GM21528 (cell line): ENCODE measurements around the gene NCBP2.

ENCODE experiments used
- ATAC-seq: cut with Tn5 transposase; IDR thresholded peaks from one replicate; pipeline ENCODE4 v1.9.1; 2021; ENCODE audit warnings: mild to moderate bottlenecking, moderate library complexity; ENCODE audit not compliant: unreplicated experiment, low FRiP score

NCBP2 gene

DNA sequence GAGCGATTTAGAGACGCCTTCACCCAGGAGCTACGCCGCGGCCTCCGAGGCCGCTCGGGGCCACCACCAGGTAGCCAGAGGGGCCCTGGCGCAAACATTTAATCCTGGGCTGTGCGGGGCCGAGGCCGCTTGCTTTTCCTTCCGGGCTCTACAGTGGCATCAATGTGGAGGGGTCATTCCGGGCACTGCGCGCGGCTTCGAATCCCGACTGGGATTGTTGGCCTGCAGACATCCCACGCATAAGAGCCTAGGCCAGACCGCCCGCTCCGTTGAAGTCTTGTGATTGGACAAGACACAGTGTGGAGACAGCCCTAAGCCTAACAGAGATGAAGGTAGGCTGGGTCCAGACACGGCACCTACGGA lies 568 bp upstream of the NCBP2 start:
- peak; percentile 22 for ATAC-seq

DNA sequence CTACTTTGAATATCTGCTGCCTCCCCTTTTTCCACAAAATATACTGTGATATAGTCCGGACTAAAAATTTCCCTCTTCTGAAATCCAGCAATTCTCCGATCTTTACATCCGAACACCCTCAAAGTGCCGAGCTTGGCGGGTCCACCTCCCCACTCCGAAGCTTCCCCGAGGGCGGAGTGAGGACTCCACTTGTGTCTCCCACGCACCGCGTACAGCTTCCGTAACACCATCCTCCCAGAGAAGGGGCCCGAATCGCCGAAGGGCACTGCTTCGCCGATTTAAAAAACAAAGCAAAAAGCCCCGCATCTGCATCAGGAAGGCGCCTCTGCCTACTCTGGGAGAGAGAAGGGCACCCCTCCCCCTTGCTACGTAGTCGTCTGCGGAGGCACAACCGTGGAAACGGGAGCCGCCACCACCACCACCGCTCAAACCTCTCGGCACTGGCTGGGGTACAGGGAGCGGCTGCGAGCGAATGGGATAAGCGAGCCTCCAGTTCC lies 551 bp downstream of the NCBP2 start:
- peak; percentile 34 for ATAC-seq

DNA sequence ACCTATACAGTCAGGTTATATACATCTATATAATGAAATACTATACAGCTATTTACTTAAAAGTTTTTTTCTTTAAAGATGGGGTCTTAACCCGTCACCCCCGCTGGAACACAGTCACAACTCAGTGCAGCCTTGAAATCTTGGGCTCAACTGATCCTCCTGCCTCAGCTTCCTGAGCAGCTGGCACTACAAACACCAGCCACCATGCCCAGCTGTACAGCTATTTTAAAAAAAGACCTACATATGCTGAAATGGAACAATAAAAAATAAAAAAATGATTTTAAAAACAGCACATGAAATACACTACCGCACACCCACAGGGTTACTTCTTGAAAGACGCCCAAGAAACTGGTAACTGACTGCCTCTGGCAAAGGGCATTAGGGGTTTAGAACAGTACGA lies 3.8 kb downstream of the NCBP2 start:
- no peak for ATAC-seq

DNA sequence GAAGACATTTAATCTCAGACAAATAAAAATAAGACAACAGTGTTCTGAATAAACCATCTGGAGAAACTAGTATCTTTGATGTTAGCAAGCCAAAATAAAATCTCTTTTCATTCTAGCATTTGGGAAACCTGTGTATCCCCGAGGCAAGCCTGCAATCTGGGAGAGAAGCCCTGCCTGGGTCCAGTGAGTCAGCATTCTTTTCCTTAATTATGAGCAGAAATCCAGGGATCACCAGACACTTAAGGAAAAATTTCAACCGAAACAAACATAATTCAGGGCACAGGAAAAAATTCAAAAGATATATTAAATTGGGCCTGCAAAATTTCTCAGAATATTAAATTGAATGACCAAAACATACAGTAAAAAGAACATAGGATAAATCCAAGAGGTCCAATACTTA lies 4.2 kb downstream of the NCBP2 start:
- ATAC-seq, result no peak

DNA sequence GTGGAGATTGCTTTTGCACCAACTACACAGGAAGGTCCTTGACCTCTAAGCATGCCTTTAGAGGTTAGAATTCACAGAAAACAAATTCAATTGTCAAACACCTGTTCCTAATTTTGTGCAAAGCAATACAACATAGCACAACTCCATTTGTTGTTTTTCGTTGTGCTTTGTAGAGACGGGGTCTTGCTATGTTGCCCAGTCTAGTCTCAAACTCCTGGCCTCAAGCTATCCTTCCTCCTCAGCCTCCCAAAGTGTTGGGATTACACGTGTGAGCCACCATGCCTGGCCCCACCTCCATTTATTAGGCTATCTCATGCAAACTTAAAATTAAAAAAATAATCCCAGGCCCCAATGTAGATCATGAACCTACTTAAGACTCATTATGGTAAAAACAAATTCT lies 6.0 kb downstream of the NCBP2 start:
- ATAC-seq, result no peak

DNA sequence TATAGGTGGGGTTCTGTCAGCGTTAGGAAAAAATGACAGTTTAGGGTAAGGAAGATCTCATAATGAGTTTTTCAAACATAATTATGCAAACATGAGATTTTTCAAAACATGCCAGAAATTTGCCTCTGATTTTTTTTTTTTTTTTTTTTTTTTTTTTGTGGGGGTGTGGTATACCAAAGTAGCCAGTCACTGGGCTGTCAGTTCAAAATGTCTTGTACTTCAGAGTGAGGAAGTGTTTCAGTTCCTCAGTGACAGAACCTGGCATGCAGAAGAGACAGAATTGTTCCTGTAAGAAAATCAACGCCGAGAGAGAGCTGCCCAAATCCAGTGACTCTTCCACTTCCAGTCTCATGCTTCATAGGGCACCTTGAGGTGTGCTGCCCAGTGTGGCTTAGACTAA lies 9.7 kb downstream of the NCBP2 start:
- ATAC-seq, result no peak

DNA sequence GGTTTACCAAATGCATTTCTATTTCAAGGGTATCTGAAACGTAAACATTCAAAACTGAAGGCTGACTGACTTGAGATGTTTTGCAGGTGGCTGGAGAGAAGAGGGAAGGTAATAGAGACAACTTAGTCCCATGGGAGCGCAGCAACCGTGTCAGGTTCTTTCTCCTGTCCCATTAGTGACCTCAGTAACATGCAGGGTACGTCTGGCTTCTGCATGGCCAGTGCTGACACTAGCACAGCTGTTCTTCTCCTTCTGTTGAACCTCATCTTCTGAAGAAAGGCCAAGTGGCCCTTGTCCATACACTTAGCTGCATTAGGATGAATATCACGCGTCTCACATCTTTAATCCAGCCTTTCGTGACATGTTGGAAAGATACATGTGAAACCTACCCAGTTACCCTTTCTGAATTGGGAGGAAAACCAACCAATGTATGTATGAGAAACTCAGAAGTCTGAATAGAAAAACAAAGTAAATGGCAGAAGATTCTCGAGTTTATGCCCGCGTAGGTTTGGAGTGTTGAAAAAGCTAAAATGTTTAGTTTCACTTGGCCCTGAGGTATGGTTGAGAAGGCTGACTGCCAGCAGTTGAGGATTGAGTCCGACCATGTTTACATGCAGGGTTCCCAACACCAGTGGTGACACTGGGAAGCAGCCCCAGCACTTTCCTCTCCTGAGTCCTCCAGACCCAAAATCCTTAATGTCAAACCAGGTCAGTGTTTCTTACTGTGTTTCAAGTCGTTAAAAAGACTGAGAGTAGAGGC lies 10.3 kb downstream of the NCBP2 start:
- ATAC-seq, result no peak

DNA sequence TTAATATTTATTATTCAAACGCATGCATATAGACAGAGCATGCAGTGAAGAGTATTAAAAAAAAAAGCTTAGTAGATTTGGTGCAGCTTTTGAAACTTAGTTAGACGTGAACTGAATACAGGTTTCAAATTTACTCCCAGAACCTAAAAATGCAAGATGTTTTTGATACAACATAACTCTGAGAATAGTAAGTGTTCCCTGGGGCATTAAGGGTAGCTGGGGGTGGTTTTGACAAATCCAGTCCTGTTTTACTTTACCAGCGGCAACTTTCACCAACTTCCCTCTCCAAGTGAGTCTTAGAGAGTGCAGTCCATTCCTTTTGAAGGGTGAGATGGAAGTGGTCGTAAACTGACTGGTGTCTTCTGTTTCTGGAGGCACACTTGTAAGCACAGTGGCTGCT lies 11.2 kb downstream of the NCBP2 start:
- ATAC-seq, result no peak

DNA sequence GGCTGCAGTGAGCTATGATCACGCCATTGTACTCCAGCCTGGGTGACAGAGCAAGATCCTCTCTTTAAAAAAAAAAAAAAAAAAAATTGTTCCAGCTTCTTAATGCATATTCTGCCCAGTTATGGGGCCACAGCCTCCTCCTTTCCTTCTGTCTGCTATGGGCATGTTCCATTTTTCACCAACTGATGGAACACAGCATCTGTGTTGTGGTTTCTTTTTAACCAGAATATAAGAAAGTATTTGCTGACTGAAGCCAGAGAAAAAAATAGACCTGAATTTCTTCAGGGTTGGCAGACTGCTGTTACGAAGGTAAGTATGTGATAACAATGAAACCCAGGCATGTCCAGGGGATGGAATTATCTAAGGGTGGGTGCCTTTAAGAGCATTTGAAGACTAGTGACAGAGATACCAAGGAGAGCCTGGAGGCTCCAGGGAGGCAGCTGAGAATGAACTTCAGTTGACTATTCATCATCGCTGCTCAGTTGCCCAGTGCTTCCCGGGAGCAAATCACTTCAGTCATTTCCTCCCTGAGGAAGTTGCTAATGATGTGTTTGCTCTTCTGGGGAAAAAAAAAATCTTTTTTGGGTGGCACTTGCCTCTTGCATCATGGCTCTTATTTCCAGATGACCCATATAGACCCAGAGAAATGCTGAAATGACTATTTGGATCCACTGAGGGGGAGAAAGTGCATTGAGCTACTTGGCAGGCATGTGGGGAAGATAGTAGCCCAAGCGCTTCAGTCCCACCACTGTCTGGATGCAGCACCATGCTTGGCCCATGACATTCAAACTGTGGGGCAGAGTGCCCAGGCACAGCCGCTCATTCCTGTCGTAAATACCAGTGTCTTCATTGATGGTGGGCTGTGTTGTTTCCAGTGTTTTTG lies 14.5 kb downstream of the NCBP2 start:
- no peak for ATAC-seq

DNA sequence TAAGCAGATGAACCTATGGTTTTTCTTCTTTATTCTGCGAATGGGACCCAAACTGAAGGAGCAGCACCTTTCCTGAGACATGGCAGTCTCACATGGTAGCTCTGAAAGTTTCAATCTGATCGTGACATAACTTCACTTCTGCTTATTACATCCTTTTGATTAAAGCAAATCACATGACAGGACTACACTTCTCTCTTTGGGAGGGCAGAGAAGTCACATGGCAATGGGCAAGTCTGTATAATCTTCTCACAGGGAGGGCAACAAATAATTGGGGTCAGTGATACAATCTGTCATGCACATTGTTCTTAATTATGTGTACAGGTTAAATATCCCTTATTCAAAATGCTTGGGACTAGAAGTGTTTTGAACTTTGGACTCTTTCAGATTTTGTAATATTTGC lies 21.6 kb downstream of the NCBP2 start:
- no peak for ATAC-seq

DNA sequence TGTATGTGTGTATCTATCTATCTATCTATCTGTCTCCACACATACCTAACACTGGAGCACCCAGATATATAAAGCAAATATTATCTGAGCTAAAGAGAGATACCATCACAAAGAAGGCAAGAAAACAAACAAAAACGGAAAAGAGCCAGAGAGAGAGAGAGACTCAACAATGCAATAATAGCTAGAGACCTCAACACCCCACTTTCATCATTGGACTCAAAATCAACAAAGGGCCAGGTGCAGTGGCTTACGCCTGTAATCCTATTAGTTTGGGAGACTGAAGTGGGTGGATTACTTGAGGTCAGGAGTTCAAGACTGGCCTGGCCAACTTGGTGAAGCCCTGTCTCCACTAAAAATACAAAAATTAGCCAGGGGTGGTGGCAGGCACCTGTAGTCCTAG lies 23.4 kb downstream of the NCBP2 start:
- ATAC-seq, result no peak

DNA sequence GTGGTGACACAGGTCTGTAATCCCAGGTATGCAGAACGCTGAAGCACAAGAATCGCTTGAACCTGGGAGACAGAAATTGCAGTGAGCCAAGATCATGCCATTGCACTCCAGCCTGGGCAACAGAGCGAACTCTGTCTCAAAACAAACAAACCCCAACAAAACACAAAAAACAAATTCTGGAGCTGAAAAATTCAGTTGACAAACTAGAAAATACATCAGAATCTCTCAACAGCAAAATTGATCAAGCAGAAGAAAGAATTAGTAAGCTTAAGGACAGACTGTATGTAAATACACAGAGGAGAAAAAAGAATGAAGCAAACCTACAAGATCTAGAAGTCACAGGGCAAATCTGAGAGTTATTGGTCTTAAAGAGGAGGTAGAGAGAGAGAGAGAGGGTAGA lies 25.3 kb downstream of the NCBP2 start:
- no peak for ATAC-seq

DNA sequence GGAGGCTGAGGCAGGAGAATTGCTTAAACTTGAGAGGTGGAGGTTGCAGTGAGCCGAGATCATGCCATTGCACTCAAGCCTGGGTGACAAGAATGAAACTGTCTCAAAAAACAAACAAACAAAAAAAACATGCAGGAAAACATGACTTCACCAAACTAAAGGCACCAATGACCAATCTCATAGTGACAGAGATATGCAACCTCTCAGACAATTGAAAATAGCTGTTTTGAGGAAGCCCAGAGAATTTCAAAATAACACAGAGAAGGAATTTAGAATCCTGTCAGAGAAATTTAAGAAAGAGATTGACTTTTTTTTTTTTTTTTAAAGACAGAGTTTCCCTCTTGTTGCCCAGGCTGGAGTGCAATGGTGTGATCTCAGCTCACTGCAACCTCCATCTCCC lies 26.1 kb downstream of the NCBP2 start:
- no peak for ATAC-seq

DNA sequence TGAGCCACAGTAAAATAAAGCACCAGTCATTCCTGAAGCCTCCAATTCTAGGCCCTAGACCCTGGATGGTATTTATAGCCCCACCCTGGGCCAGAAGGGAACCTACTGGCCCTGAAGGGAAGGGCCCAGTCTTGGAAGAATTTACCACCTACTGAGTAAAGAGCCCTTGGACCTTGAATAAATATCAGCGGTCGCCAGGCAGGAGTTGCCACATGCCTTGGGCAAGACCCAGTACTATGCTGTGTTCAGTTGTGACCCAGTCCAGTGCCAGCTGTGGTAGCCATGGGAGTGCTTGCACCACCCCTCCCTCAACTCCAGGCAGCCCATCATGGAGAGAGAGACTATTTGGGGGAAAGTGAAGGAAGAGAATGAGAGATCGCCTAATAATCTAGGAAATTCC lies 27.0 kb downstream of the NCBP2 start:
- no peak for ATAC-seq

DNA sequence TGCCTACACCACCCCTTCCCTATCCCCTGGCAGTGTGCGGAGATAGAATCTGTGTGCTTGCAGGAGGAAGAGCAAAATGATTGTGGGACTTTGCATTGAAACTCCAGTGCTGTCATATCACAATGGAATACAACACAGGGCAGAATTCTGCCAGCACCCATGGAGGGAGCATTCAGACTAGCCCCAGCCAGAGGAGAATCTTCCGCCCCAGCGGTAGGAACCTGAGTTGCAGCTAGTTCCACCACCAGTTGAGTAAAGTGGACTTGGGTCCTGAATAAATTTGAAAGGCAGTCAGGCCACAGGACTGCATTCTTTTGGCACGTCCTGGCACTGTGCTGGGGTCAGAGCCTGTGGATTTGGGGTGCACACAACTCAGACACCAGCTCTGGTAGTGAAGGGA lies 27.5 kb downstream of the NCBP2 start:
- ATAC-seq, result no peak

DNA sequence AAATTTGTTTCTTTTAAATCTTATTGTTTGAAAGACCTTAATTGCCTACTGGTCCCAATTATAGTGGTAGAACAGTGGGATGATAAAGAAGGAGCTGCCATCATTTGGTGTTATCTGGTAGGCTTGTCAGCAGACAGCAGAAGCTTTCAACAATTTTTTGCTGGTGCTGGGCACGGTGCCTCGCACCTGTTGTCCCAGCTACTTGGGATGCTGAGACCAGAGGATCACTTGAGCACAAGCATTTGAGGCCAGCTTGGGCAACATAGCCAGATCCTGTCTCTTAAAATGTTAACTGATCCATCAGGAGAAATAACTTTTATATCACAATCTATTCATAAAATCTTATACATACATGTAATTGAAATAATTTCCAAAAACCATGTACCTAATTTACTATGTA lies 38.6 kb downstream of the NCBP2 start:
- no peak for ATAC-seq

DNA sequence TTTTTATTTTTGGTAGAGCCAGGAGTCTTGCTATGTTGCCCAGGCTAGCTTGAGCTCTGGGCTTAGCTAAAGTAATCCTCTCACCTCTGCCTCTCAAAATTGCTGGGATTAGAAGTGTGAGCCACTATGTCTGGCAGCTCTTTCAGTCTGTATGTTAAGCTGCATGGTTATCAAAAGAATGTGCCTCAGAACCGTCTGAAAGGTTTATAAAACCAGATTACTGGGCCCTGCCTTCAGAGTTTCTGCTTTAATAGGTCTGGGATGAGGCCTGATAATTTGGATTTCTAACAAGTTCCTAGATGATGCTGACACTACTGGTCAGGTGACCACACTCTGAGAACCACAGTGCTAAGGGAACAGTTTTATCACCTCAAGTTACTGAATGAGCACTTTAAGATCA lies 40.0 kb downstream of the NCBP2 start:
- ATAC-seq, result no peak

DNA sequence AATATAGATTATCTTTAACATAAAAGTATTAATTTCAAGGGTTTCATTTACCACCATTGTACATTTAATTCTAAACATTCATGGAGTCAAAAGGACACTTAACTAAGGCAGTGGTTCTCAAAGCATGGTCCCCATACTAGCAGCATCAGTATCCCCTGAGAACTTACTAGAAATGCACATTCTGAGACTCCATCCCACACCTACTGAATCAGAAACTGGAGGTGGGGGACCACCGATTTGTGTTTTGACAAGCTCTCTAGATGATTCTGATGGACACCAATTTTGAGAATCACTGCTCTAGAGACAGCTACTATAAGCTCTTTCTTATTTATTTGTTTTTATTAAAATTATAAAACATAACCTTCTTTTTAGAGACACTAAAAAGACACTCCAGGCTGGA lies 40.6 kb downstream of the NCBP2 start:
- no peak for ATAC-seq

DNA sequence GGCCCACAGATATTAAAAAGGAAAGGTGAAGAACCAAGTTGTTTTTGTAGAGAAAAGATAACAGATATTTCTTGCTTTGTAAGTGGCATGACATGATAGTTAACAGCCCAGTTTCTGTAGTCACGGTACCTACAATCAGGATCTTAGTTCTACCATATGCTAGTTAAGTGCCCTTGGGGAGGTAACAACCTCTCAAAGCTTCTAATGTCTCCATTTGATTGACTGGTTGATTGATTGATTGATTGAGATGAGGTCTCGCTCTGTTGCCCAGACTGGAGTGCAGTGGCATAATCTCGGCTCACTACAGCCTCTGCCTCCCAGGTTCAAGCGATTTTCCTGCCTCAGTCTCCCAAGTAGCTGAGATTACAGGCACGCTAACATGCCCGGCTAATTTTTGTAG lies 46.1 kb downstream of the NCBP2 start:
- ATAC-seq, result no peak

DNA sequence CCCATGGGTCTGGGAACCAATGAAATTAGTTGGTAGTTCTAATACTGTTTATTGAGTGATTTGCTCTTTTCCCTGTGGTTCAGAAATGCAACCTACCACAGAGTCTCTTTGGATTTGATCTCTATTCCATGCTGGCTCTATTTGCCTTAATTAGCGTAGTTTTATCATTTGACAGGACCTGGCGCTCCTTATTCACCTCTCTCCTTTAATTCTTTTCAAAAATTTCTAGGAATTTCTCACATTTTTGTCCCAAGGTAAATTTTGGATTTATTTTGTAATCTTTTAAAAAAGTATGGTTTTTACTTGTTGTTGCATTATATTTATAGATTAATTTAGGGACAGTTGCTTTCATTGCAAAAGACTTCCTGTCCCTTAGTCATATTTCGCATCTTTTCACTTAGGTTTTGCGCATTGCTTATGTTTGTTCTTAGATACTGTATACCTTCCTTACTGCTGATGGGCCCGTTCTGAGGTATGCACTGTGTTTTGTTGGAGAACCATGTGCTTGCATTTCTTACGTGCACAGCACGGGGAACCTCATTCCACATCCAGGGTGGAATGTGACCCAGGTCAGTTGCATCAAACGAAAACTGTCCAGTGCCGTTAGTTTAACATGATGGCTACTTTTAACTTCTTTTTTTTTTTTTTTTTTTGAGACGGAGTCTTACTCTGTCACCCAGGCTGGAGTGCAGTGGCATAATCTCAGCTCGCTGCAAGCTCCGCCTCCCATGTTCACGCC lies 47.6 kb downstream of the NCBP2 start:
- no peak for ATAC-seq
